ENCODE measurements around the gene IFT20. TPM values are rescaled to one million over a fixed set of nuclear protein-coding genes. Genes with fewer than 3 reads are reported as not detected.

Gene IFT20
- total RNA-seq, 2 donors from 2014 or later, result 15.6 to 19.6 TPM

DNA sequence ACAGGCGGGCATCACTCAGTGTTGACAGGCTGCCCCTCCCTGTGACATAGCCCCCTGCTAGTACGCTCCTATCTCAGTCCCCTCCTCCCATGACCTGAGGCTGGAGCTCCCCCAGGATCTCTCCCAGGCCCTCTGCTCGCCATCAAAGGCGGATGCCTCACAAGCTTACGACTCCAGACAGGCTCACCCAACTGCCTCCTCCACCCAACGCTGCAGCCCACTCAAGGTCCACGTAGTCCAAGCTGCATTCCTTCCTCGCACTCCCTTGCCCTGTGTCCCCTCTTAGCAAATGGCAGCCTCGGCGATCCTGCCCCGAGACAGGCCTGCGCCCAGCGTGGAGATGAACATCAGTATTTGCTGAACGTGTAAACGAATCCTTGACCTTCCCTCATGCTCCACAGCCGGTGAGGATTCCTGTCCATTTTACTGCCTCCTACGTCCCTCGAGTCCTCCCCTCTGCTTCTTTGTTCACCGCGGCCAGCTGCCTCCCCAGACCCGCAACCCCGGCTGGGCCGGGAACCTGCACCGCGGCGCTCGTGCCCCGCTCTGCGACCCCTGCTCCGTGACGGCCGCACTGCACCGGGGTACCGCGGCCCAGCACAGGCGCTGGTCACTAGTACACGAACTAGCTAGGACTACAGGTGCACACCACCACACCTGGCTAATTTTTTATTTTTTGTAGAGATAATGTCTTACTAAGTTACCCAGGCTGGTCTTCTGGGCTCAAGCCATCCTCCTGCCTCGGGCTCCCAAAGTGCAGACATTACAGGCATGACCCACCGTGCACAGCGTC is 17.1 kb downstream of the IFT20 start:
- Histone ChIP-seq H3K4me3 (peak overlapping the region; percentile 55 to 64), H3K9me3 (no peaks in the 10 kb centered on the region), H3K4me1 (peaks cover 0 to 18% of the 10 kb centered on the region in 2 donors), H3K27ac (no peak overlapping the region), H3K27me3 (no peaks in the 10 kb centered on the region), H3K36me3 (no peaks in the 10 kb centered on the region)
- DNase-seq (ENCODE audit: low spot score), result no peak
- TF ChIP-seq CTCF (IDR thresholded peaks at IDR 0.05), result no peak

GRCh38 chr17:28317099-28317965 is 17.9 kb downstream of the IFT20 start:
- no peaks in the 10 kb centered on the region for H3K27me3 ChIP-seq
- H3K9me3 ChIP-seq, result no peaks in the 10 kb centered on the region
- H3K4me3 ChIP-seq, result no peak overlapping the region
- no peaks in the 10 kb centered on the region for H3K36me3 ChIP-seq
- no peak for TF ChIP-seq CTCF (IDR thresholded peaks at IDR 0.05)
- peaks cover 0 to 18% of the 10 kb centered on the region in 2 donors for H3K4me1 ChIP-seq
- H3K27ac ChIP-seq, result no peak overlapping the region
- no peak for DNase-seq (ENCODE audit: low spot score)

DNA sequence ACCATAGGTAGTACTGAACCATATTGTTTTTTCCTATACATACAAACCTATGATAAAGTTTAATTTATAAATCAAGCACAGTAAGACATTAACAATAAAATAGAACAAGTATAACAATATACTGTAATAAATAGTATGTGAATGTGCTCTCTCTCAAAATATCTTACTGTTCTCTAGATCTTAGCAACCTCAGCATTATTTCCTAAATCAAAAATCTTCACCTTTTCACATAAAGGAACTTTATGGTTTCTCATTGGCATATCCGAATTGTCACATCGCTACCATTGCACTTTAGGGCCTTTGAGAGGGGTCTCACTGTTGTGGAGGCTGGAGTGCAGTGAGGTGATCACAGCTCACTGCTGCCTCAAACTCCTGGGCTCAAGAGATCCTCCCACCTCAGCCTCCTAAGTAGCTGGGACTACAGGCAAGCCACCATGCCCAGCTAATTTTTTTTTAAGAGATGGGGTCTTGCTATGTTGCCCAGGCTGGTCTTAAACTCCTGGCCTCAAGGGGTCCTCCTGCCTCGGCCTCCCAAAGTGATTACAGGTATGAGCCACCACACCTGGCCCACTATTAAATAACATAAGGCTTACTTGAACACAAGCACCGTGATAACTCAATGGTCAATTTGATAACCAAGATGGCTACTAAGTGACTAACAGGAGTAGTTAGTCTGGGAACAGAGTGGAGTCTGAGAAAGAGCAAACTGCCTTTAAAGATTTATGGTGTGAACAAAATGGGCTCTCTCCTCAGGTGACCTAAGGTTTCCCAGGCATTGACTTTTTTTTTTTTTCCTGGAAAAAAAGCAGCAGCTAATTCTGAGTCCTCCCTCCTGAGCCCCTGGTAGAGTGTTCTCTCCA is 19.2 kb downstream of the IFT20 start:
- Histone ChIP-seq H3K9me3 (no peaks in the 10 kb centered on the region), H3K27me3 (no peaks in the 10 kb centered on the region), H3K4me3 (no peak overlapping the region), H3K36me3 (no peaks in the 10 kb centered on the region), H3K4me1 (peaks cover 0 to 18% of the 10 kb centered on the region in 2 donors), H3K27ac (no peak overlapping the region)
- DNase-seq (ENCODE audit: low spot score), result no peak
- TF ChIP-seq CTCF (IDR thresholded peaks at IDR 0.05), result no peak

DNA sequence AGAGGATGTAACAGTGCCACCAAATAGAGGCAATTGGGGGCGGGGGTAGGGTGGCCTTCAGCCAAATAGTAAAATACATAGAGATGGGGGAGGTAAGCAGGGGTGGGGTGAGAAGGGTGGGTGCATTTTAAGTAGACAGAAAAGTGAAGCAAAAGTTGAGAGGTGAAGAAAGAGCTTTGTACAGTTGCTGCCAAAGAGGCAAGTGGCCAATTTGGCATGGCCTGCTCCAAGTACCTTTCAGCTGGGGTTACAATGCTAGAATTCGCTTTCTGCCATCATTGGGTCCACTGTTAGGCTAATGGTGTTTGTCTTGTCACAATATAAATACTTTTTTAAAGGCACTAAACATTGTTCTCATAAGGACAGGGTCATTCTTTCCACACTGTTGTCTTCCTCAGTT is 21.4 kb downstream of the IFT20 start:
- H3K27ac ChIP-seq, result no peak overlapping the region
- H3K4me3 ChIP-seq, result no peak overlapping the region
- no peaks in the 10 kb centered on the region for H3K9me3 ChIP-seq
- no peaks in the 10 kb centered on the region for H3K36me3 ChIP-seq
- TF ChIP-seq CTCF (IDR thresholded peaks at IDR 0.05), result no peak
- DNase-seq (ENCODE audit: low spot score), result no peak
- no peaks in the 10 kb centered on the region for H3K27me3 ChIP-seq
- H3K4me1 ChIP-seq, result peaks cover 0 to 8% of the 10 kb centered on the region in 2 donors

DNA sequence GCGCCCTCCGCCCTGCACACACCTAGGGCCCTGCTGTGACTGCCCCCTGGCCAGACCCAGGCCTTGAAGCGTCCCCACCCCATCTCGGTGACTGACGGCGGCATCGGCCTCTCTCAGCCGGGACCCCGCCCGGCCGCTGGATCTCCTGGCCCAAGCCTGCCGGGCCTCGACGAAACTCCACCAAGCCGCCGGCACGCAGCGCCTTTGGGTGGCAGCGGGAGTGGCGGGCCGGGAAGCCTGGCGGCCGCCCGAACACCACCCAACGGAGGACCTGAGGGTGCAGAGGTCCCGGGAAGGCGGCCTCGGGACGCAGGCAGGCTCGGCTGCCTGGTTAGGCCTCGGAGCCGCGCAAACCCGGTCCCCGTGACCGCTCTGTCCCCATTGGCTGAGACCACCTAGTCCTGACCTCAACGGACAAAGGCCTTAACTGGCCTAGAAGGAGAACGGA is 28.3 kb downstream of the IFT20 start:
- Histone ChIP-seq H3K36me3 (no peaks in the 10 kb centered on the region), H3K27ac (no peak overlapping the region), H3K4me1 (no peaks in the 10 kb centered on the region), H3K9me3 (no peaks in the 10 kb centered on the region), H3K4me3 (no peak overlapping the region), H3K27me3 (peaks cover 4 to 10% of the 10 kb centered on the region in 2 donors)
- no peak for DNase-seq (ENCODE audit: low spot score)
- TF ChIP-seq CTCF (IDR thresholded peaks at IDR 0.05), result no peak

Data from right atrium auricular region (tissue), 2 donors.